Vagina (tissue), 2 donors: ENCODE data around the gene NECTIN2.

ENCODE experiments used
- POLR2A ChIP-seq, 2 donors: fragments of 450-650 bp; IDR thresholded peaks; one replicate each; pipeline ENCODE4 v1.6.1; 2017; ENCODE audit warnings: antibody characterized with exemption in 2 of 2, mild to moderate bottlenecking in 2 of 2, moderate library complexity in 2 of 2
- POLR2AphosphoS5 ChIP-seq, 2 donors: sonication (generic); formaldehyde crosslinking; IDR thresholded peaks; one replicate each; pipeline ENCODE4 v1.9.0; 2017; ENCODE audit warnings: antibody characterized with exemption in 2 of 2, mild to moderate bottlenecking in 2 of 2, low read depth in 1 of 2; ENCODE audit not compliant: insufficient read depth in 1 of 2
- TF ChIP-seq, protein P1 (sequence below), 3 experiments: fragments of 450-650 bp in 2 of 3; fragments of 200-600 bp in 1 of 3; sonication (generic) in 1 of 3; IDR thresholded peaks; one replicate each; pipeline ENCODE4 v1.5.1; 2017 to 2019; ENCODE audit warnings: antibody characterized with exemption in 3 of 3, mild to moderate bottlenecking in 2 of 3, moderate library complexity in 2 of 3

DNA sequence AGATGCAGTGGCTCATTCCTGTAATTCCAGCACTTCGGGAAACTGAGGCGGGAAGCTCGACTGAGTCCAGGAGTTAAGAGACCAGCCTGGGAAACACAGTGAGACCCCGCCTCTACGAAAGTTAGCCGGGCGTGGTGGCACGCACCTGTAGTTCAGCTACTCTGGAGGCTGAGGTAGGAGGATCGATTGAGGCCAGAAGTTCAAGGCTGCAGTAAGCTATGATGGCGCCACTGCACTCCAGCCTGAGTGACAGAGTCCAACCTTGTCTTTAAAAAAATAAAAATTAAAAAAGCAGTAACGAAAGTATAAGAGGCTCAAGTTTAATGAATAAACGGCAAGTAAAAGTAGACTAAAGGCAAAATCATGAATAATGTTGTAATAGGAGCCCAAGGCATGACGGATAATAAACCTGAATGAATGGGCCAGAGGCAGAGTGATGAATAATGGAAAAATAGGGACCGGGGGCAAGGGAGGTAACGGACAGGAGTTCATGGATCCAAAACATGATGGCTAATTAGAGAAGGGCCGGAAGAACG lies 43.8 kb downstream of the NECTIN2 start:
- TF ChIP-seq, protein P1, sequence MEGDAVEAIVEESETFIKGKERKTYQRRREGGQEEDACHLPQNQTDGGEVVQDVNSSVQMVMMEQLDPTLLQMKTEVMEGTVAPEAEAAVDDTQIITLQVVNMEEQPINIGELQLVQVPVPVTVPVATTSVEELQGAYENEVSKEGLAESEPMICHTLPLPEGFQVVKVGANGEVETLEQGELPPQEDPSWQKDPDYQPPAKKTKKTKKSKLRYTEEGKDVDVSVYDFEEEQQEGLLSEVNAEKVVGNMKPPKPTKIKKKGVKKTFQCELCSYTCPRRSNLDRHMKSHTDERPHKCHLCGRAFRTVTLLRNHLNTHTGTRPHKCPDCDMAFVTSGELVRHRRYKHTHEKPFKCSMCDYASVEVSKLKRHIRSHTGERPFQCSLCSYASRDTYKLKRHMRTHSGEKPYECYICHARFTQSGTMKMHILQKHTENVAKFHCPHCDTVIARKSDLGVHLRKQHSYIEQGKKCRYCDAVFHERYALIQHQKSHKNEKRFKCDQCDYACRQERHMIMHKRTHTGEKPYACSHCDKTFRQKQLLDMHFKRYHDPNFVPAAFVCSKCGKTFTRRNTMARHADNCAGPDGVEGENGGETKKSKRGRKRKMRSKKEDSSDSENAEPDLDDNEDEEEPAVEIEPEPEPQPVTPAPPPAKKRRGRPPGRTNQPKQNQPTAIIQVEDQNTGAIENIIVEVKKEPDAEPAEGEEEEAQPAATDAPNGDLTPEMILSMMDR (IDR thresholded peaks at IDR 0.05), result no peak
- no peak for TF ChIP-seq POLR2A (IDR thresholded peaks at IDR 0.05)
- no peak for TF ChIP-seq POLR2AphosphoS5 (IDR thresholded peaks at IDR 0.05; ENCODE audit: insufficient read depth in 1 of 2, low read depth in 1 of 2)
